Coronary artery (tissue), 2 donors: ENCODE data around the gene NFKB1.
"Not testable (repeated sequence)": the region's sequence is repeated elsewhere in the genome, so short reads cannot be mapped to it uniquely, and the experiment has no call there.

ENCODE experiments used
- DNase-seq: peaks from one replicate; pipeline ENCODE4 v3.0.0-alpha.2; 2017; ENCODE audit warnings: low spot score
- H3K27ac ChIP-seq, 2 donors: fragments of 200-600 bp; sonication (generic); one replicate each; pipeline ENCODE4 v1.5.1; 2016 to 2019
- H3K4me3 ChIP-seq: fragments of 200-600 bp; sonication (generic); 2 replicates; pipeline ENCODE4 v1.5.1; 2016; ENCODE audit warnings: mild to moderate bottlenecking, moderate library complexity
- TF ChIP-seq, protein P1 (sequence below): fragments of 200-600 bp; sonication (generic); IDR thresholded peaks from one replicate; pipeline ENCODE4 v1.5.1; 2019; ENCODE audit warnings: antibody characterized with exemption

NFKB1 gene

DNA sequence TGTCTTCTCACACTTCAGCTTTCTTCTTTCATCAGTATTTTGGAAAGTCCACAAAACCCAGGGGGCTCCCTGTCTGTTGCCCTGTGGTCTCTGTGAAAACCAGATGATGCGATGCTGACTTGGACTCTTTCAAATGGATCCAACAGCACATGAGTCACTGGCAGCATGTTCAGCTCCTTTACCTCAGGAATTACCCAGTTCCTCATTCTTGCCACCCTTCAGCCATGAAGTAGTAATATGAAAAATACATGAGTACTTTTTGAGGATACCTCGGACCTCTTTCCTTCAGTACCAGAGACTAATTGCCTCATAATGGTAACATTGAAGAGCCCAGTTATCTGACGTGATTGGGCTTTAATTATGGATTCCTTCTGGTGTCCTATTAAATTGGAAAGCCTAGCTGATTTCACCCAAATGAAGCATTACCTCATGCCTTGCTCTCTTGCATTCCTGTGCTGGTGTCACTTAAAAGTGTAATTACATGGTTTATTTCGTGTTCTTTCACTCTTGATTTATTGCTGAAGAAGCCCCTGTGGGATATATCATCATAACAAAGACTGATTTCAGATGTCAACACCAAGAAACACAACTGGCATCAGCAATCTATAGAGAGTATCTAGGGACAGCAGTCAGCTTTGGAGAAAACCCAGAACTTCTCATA lies 63.4 kb downstream of the NFKB1 start:
- no peak overlapping the region for H3K27ac ChIP-seq
- DNase-seq, result no peak
- TF ChIP-seq, protein P1, sequence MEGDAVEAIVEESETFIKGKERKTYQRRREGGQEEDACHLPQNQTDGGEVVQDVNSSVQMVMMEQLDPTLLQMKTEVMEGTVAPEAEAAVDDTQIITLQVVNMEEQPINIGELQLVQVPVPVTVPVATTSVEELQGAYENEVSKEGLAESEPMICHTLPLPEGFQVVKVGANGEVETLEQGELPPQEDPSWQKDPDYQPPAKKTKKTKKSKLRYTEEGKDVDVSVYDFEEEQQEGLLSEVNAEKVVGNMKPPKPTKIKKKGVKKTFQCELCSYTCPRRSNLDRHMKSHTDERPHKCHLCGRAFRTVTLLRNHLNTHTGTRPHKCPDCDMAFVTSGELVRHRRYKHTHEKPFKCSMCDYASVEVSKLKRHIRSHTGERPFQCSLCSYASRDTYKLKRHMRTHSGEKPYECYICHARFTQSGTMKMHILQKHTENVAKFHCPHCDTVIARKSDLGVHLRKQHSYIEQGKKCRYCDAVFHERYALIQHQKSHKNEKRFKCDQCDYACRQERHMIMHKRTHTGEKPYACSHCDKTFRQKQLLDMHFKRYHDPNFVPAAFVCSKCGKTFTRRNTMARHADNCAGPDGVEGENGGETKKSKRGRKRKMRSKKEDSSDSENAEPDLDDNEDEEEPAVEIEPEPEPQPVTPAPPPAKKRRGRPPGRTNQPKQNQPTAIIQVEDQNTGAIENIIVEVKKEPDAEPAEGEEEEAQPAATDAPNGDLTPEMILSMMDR, result no peak

DNA sequence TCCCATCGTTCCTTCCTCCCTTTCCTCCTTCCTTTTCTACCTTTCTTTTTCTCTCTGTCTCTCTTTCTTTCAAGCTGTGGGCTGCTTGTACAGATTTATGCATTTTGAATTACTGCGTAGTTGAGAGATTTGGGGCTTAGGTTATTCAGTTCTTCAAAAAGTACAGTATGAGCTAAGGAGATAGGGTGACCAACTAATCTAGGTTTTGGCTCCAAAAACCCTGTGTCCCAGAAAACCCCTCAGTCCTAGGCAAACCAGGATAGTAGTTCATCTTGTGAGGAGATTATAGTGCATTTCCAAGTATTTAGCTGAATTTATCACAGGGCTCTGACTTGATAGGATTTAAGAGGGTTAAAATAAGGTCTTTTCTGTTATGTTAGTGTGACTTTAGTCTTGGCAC lies 64.5 kb downstream of the NFKB1 start:
- Histone ChIP-seq H3K4me3 (no peak overlapping the region), H3K27ac (no peak overlapping the region)
- no peak for DNase-seq
- TF ChIP-seq, protein P1, result no peak

More for the DNA sequence above, 63.4 kb downstream of the NFKB1 start:
- no peak overlapping the region for H3K4me3 ChIP-seq

DNA sequence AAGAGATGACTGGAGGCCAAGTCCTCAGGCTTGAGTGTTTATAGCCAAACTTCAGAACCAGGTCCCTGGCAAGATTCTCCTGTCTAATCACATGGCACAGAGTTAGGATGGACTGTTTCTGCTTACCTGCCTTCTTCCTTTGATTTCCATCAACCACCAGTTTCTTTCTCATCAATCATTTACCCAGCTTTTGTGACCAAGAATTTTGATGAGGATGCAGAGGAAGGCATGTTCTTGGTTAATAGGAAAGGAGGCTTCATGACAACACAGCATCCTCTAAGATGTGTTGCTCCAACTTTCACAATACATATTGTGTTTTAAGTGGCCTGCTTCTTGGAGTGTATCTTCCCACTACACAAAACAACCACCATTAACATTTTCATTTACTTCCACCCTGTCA lies 65.3 kb downstream of the NFKB1 start:
- TF ChIP-seq, protein P1, result no peak
- DNase-seq, result no peak
- H3K27ac ChIP-seq, result no peak overlapping the region
- H3K4me3 ChIP-seq, result no peak overlapping the region

DNA sequence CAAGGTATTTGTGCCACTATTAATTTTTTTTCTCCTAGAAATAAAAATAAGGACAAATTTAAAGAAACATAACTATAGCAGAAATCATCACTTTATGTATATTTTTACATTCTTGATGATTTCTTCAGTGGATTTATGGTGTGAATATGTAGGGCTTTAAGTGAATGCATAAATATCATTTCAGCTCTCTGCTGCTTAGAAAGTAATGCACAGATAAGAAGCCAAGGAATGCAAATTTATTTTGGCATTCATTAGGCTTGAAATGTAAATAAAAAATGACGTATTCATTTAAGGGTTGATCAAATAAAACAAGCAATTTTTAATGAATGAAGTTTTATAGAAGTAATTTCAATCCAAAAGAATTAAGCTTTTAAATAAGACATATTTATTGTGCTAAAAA lies 66.3 kb downstream of the NFKB1 start:
- Histone ChIP-seq H3K4me3 (no peak overlapping the region), H3K27ac (no peak overlapping the region)
- no peak for DNase-seq
- TF ChIP-seq, protein P1, result no peak

DNA sequence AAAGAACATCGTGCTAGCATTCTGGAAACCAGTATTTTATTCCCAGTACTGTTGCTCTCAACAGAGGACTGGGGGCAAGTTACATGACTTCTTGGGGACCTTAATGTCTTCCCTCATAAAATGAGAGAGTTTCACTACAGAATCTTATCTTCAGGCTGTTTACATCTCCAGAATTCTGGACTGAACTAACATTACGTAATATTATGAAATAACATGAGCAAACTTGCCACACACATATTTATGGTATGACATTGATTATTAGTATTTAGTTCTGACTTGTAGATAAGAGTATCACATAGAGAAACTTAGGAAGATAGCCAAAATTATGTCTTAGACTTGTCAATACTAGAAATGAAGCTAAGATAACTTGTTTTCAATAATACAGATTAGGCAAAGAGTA lies 68.0 kb downstream of the NFKB1 start:
- H3K4me3 ChIP-seq, result no peak overlapping the region
- peak overlapping the region in 1 of 2 donors; percentile 8 for H3K27ac ChIP-seq
- DNase-seq, result no peak
- TF ChIP-seq, protein P1, result no peak

DNA sequence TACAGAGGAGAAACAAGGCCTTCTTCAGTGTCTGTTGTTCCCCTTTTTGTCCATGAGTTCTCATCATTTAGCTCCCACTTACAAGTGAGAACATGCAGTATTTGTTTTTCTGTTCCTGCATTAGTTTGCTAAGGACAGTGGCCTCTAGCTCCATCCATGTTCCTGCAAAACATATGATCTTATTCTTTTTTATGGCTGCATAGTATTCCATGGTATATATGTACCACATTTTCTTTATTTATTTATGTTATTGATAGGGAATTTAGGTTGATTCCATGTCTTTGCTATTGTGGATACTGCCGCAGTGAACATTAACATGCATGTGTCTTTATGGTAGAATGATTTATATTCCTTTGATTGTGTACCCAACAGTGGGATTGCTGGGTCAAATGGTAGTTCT lies 69.1 kb downstream of the NFKB1 start:
- H3K4me3 ChIP-seq, H3K27ac ChIP-seq, DNase-seq: not testable (repeated sequence)

DNA sequence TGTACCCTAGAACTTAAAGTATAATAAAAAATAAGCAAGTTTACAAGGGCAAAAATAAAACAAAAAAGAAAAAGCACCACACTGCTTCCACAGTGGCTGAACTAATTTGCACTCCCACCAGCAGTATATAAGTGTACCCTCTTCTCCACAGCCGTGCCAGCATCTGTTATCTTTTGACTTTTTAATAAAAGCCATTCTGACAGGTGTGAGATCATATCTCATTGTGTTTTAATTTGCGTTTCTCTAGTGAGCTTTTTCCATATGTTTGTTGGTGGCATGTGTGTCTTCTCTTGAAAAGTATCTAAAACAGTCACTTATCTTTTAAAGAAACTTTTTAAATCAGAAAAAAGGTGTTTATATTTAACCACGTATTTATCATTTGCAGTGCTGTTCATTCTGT lies 71.3 kb downstream of the NFKB1 start:
- Histone ChIP-seq H3K27ac (no peak overlapping the region), H3K4me3 (no peak overlapping the region)
- DNase-seq, result no peak
- TF ChIP-seq, protein P1, result no peak
